PFSK-1 (cell line): Measurements from ENCODE around the gene STPG2.

Source experiments
- FOXP2 ChIP-seq: optimal IDR thresholded peaks from 2 replicates; pipeline ENCODE3; 2011; ENCODE audit warnings: borderline replicate concordance, control low read depth, inconsistent platforms; ENCODE audit not compliant: insufficient read depth; ENCODE audit errors: extremely low read length, extremely low read depth
- POLR2AphosphoS5 ChIP-seq: IDR thresholded peaks from 2 replicates; pipeline ENCODE4 v1.6.1; 2012; ENCODE audit warnings: low read depth, mild to moderate bottlenecking, control low read depth, low read length, moderate library complexity
- REST ChIP-seq, 2 experiments: IDR thresholded peaks; 2 replicates each; pipeline versions ENCODE4 v1.6.1 to v1.8.0; 2011 to 2012; ENCODE audit warnings: low read depth in 2 of 2, low read length in 2 of 2, control low read depth in 1 of 2, inconsistent platforms in 1 of 2, mild to moderate bottlenecking in 1 of 2, moderate library complexity in 1 of 2; ENCODE audit not compliant: insufficient read depth in 1 of 2
- SIN3A ChIP-seq: IDR thresholded peaks from 2 replicates; pipeline ENCODE4 v1.6.1; 2012; ENCODE audit warnings: mild to moderate bottlenecking, low read length, moderate library complexity, borderline replicate concordance; ENCODE audit not compliant: insufficient read depth
- TAF1 ChIP-seq: IDR thresholded peaks from 2 replicates; pipeline ENCODE4 v1.6.1; 2012; ENCODE audit warnings: low read length, control low read depth, borderline replicate concordance; ENCODE audit not compliant: insufficient read depth

- TF ChIP-seq REST (IDR thresholded peaks at IDR 0.05; ENCODE audit: insufficient read depth in 1 of 2, low read depth in 2 of 2, low read length in 2 of 2) (no peak), POLR2AphosphoS5 (no peak), SIN3A (no peak), TAF1 (no peak), FOXP2 (no peak)
These were observed 356.9 kb downstream of the STPG2 start for GRCh38 chr4:97786306-97786920.
